GM18909 (cell line): ENCODE measurements around the gene EPGN.
"Not testable (repeated sequence)": the region's sequence is repeated elsewhere in the genome, so short reads cannot be mapped to it uniquely, and the experiment has no call there.

Experiments
- ATAC-seq: cut with Tn5 transposase; IDR thresholded peaks from one replicate; pipeline ENCODE4 v1.9.1; 2021; ENCODE audit warnings: mild to moderate bottlenecking; ENCODE audit not compliant: unreplicated experiment, poor library complexity

Gene EPGN

GRCh38 chr4:74335341-74336021 is 27.2 kb downstream of the EPGN start:
- peak; percentile 88 for ATAC-seq

- ATAC-seq, result no peak
Observed at GRCh38 chr4:74338792-74339333, 30.6 kb downstream of the EPGN start.

- peak; percentile 40 for ATAC-seq
Observed at GRCh38 chr4:74339501-74339900, 31.2 kb downstream of the EPGN start.

GRCh38 chr4:74340421-74340820 is 32.2 kb downstream of the EPGN start:
- not testable (repeated sequence) for ATAC-seq

GRCh38 chr4:74344031-74344430 is 35.8 kb downstream of the EPGN start:
- ATAC-seq, result no peak

GRCh38 chr4:74353858-74354257 is 45.6 kb downstream of the EPGN start:
- ATAC-seq, result no peak

- ATAC-seq, result no peak
Observed at GRCh38 chr4:74357965-74358364, 49.7 kb downstream of the EPGN start.

- no peak for ATAC-seq
Observed at GRCh38 chr4:74361671-74362070, 53.4 kb downstream of the EPGN start.

- ATAC-seq, result no peak
Observed at GRCh38 chr4:74362347-74362746, 54.1 kb downstream of the EPGN start.

GRCh38 chr4:74364256-74364651 is 56.0 kb downstream of the EPGN start:
- ATAC-seq, result no peak

GRCh38 chr4:74364652-74365491 is 56.6 kb downstream of the EPGN start, which contains the start of gene EREG:
TSS of gene EREG (plus strand) at chr4:74365145. CDS start at chr4:74365309, 164 bp downstream.
- ATAC-seq, result peak; percentile 58

- no peak for ATAC-seq
Observed at GRCh38 chr4:74365761-74366160, 57.5 kb downstream of the EPGN start.
